GM18867 (cell line): ENCODE results near the gene LUZP2.

Experiments
- ATAC-seq: cut with Tn5 transposase; IDR thresholded peaks from one replicate; pipeline ENCODE4 v1.9.1; 2021; ENCODE audit warnings: mild to moderate bottlenecking, moderate library complexity; ENCODE audit not compliant: unreplicated experiment

The LUZP2 gene

GRCh38 chr11:24496736-24497725 lies at the start of gene LUZP2:
Gene LUZP2, plus strand, starts transcription at chr11:24497053.
- no peak for ATAC-seq

GRCh38 chr11:24453129-24453718 lies 43.6 kb upstream of the LUZP2 start:
- no peak for ATAC-seq

GRCh38 chr11:24457985-24458384 lies 38.9 kb upstream of the LUZP2 start:
- ATAC-seq: no peak

- ATAC-seq: no peak
These were observed 26.4 kb upstream of the LUZP2 start for GRCh38 chr11:24470431-24470830.

- ATAC-seq: no peak
These were observed 25.8 kb upstream of the LUZP2 start for GRCh38 chr11:24471084-24471483.

GRCh38 chr11:24478718-24479117 lies 18.1 kb upstream of the LUZP2 start:
- ATAC-seq: no peak

GRCh38 chr11:24489477-24489876 lies 7.4 kb upstream of the LUZP2 start:
- ATAC-seq: no peak

- no peak for ATAC-seq
These were observed 492 bp upstream of the LUZP2 start for GRCh38 chr11:24496386-24496735.

- no peak for ATAC-seq
These were observed 978 bp downstream of the LUZP2 start for GRCh38 chr11:24497831-24498230.

GRCh38 chr11:24502425-24502824 lies 5.6 kb downstream of the LUZP2 start:
- ATAC-seq: no peak

GRCh38 chr11:24509114-24509513 lies 12.3 kb downstream of the LUZP2 start:
- peak; percentile 43 for ATAC-seq

- ATAC-seq: no peak
These were observed 14.7 kb downstream of the LUZP2 start for GRCh38 chr11:24511511-24511910.

GRCh38 chr11:24513479-24514218 lies 16.8 kb downstream of the LUZP2 start:
- no peak for ATAC-seq

- ATAC-seq: peak; percentile 83
These were observed 17.4 kb downstream of the LUZP2 start for GRCh38 chr11:24514219-24514594.

GRCh38 chr11:24515632-24516031 lies 18.8 kb downstream of the LUZP2 start:
- ATAC-seq: no peak

- no peak for ATAC-seq
These were observed 19.8 kb downstream of the LUZP2 start for GRCh38 chr11:24516638-24517037.

GRCh38 chr11:24521601-24522000 lies 24.7 kb downstream of the LUZP2 start:
- ATAC-seq: no peak

GRCh38 chr11:24524156-24524555 lies 27.3 kb downstream of the LUZP2 start:
- no peak for ATAC-seq

GRCh38 chr11:24531528-24531927 lies 34.7 kb downstream of the LUZP2 start:
- ATAC-seq: no peak

GRCh38 chr11:24543771-24544170 lies 46.9 kb downstream of the LUZP2 start:
- no peak for ATAC-seq

GRCh38 chr11:24556693-24557092 lies 59.8 kb downstream of the LUZP2 start:
- no peak for ATAC-seq

GRCh38 chr11:24559315-24559714 lies 62.5 kb downstream of the LUZP2 start:
- ATAC-seq: no peak
